Hematopoietic multipotent progenitor cell (in vitro differentiated cells): ENCODE results near the gene SLC6A12. TPM values are rescaled to one million over a fixed set of nuclear protein-coding genes. Genes with fewer than 3 reads are reported as not detected.

Experiments
- DNase-seq, 3 donors: peaks; one replicate each; pipeline ENCODE4 v3.0.0-alpha.2; 2011 to 2015; ENCODE audit warnings: low read depth in 2 of 3, low spot score in 2 of 3
- total RNA-seq: library from RNA; depleted of rRNA; stranded (reverse); fragments of >200 nt; gene quantifications from one replicate; pipeline ENCODE4 v1.2.3, GENCODE V29; 2012

SLC6A12 gene
- total RNA-seq, result not detected

DNA sequence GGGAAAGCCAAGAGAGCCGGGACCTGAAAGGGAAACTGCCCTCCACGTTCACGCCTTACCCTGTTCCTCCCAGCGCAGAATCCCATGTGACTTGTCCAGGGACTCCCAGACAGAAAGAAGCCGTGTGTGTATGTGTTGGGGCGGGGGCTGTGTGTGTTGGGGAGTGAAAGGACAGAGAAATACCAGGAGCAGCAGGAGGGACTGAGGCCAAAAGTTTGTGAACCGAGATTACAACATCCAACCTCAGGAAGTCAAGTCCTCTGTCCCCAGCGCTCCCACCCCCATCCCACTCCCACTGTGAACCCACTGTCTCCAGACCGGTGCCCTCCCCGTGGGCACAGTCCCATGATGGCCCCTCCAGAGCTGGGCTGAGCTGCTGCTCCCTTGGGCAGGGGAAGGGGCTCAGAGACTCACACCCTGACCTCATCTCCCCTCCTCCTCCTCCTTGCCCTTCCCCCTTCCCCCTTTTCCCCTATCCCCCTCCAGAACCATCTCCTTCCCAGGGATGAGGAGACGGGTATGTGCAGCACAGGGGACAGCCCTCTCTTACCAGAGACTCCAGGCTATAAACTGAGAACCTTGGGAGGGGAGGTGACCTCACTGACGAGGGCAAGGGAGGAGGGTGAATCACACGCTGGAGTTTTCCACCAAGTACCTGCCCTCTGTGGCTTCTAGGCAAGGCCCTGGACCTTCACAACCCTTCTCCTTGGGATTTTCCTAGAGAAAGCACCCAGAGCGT lies at the start of gene SLC6A12:
TSS of gene SLC6A12 (minus strand) at position 155 of the 739 bp plus-strand sequence. CDS start 4,171 bp downstream, outside the sequence.
- no peak for DNase-seq

DNA sequence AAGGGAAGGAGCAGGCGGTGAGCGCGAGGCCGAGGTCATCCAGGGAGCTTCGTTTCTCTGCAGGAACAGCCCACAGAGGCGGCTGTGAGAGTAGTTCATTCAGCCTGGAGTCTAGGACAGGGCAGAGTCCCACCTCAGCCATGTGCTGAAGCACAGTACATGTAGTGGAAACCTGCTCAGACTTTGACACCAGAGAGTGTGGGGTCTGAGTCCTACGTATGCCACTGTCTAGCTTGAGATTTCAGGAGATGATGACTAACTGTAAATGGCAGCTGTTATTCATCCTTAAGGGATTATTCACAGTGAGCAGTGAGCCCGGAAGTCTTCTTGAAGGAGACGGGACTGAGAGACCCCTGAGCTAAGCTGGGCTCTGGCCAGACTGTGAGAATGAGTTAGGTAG lies 49.6 kb upstream of the SLC6A12 start:
- DNase-seq, result no peak

DNA sequence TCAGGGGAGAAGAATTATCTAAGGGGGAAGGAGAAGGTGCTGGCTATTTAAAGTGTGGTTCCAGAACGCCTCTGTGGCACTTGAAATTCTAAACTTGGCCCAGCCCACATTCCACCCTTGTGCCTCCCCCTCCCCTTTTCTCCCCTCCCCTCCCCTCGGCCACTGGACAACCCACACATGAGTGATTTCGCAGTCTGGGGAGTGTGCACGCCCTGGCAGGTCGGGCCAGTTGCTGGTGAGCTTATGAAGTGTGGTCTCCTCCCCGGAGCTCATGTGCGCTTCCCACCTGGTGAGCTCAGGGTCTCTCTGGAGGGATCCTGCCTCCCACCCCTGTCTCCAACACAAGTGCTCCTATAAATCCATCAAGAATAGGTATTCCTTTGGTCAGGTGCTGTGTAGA lies 48.9 kb upstream of the SLC6A12 start, which contains the start of gene SLC6A13:
TSS of gene SLC6A13 (minus strand) at position 20 of the 400 bp plus-strand sequence. CDS start 2,784 bp downstream, outside the sequence.
- DNase-seq, result no peak

DNA sequence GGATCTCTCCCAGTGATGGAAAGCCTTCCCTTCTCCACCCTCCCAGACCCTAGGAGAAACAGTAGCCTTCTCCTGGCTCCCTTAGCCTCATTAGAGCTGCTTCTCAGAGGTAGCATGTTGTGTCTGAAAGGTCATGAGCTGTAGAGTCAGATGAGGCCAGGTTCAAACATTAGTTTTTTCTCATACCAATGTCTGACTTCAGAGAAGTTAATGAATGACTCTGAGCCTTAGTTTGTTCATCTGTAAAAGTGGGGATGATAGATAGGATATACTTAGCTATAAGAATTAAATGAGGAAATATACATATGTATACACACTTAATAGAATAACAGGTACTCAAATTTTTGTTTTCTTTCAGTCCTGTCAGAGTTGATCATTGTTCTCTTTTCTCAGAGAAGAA lies 48.2 kb upstream of the SLC6A12 start:
- no peak for DNase-seq

DNA sequence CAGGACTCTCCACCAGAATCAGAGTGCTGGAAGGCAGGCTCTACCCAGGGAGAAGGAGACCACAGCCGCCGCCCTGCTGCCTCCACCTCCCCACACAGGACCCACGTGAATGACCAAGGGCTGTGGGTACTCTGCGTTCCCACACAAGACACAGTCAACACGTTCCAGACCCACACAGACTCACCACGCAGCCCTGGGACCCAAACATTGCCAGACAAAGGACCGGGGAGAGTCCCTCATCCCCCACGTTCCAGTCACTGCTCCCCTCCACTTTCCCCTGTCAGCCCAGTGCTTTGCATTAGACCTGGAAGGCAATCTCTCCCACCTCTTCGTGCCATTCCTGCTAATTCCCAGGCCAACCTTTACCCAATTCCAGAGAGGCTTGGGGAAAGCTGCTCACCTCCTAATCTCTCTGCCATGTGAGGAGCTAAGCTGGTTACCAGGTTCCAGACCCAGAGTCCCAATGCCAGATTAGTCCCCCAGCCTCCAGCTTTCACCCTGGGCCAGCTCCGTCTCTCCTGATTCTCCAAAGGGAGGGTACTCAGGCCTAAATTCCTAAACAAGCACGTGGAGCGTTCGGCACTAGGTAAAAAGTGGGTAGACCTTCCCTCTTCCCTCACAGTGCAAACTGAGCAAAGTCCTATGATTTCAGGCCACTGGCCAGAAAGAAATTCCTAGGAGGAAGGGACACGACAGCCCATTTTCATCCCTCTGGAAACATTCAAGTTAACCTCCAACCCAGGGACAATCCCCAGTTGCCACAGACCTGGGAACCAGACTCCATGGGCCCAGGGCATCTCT lies 43.8 kb upstream of the SLC6A12 start:
- no peak for DNase-seq

DNA sequence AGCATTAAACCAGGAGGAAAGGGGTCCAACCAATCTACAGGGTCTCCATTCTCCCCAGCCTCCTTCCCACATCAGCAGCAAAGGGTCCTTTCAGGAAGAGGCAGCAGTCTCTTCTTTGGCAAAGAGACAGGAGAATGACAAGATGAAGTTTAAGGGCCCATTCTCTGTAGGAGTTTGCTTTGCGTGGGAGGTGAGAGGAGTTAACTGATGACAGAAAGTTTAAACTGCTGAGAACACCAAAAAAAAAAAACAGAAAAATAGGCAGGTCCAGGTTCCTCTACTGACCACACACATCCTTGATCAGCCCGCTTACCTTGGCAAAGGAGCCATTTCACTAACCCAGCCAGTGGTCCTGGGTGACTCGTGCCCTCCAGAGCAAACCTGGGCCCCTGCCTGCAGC lies 43.0 kb upstream of the SLC6A12 start:
- no peak for DNase-seq

DNA sequence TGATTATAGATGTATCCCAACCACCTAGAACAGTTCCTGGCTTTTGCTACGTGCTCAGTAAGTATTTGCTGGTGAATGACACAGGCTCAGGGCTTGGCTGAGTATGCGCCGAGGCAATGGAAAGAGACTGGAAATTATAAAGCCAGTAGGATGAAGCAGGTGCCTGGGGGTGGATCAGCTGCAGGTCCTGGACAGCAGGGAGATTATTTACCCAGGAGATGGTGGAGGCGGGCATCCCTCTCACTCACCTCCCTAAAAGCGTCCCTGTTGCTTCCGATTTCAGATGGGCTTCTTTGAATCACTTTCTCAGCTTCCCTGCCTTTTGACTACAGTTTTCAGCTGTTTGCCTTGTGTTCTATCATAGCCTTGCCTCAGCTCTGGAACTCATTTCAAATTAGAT lies 42.3 kb upstream of the SLC6A12 start:
- no peak for DNase-seq

DNA sequence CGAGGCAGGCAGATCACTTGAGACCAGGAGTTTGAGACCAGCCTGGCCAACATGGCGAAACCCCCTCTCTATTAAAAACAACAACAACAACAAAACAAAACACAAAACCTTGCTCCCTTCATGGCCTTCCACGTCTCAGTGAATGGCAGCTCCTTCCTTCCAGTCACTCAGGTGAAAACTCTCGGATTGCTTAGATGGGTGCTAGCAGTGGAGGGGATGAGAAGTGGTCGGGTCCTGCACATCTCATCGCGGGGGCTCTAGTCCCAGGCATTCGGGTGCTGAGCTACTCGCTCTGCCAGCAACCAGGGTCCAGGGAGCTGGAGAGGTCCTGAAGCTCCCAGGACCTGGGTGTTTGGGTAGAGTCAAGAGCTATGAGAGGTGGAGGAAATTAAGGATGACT lies 41.0 kb upstream of the SLC6A12 start:
- DNase-seq, result no peak

DNA sequence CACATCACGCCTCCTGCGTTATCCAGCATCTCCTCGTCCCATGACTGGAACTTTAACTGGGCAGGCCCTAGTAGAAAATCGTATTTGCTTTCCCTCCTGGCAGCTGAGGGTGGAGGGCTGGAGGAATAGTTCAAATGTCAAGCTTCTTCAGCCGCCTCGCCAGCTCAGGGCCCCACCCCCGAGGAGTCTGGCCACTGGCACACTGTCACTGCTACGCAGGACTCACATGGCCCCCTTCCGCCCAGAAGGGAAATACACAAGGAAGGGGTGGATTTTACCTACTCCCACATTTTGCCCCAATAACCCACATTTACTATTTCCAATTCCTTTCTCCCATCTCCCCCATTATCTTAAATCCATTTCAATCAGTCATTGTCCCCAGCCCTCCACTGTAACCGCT lies 40.1 kb upstream of the SLC6A12 start:
- DNase-seq, result no peak

DNA sequence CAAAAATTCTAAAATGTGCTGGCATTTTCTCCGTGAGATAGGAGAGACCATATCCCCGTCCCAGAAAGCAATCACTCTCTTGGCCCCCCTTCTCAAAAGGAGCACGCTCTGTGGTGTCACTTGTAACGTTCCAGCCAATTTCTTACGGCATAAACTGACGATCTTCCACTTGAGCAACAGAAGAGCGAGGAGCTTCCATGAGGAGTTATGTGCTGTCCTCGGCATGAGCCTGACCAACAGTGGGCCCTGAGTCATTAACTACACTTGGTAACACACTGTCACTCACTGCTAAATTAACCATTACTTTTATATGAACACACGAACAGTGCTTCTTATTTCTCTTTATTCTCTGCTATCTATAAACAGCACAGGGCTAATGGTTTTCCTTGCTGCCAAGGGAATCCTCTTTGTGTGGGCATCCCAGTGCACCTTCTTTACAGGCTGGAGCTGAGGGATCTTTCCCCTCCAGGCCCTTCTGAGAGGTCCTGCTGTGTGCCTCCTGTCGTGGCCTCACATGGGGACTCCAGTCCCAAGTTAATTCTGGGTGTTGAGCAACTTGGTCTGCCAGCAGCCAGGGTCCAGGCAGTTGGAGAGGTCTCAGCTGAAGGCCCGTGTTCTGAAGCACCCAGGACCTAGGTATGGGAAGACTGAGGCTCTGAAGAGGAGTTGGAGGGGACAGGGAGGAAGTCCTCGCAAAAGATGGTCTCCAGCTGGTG lies 39.3 kb upstream of the SLC6A12 start:
- DNase-seq, result no peak

DNA sequence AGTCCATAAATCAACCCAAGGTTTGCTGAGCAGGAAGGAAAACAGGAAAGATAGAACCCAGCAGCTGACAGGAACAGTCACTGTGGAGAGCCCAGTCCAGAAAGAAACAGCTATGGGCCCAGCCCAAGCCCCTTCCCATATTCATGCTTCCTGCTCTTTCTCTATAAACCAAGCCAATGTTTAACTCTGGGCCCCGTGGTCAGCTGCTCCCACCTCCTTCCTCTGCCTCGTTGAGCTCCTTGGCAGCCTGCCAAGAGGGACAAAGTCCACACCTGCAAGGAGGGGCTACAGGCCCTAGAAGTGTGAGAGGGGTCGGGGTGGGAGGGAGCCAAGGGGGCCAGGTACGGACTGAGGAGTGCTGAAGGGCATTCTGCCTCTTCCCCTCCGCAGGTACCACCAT lies 38.7 kb upstream of the SLC6A12 start:
- DNase-seq, result no peak

DNA sequence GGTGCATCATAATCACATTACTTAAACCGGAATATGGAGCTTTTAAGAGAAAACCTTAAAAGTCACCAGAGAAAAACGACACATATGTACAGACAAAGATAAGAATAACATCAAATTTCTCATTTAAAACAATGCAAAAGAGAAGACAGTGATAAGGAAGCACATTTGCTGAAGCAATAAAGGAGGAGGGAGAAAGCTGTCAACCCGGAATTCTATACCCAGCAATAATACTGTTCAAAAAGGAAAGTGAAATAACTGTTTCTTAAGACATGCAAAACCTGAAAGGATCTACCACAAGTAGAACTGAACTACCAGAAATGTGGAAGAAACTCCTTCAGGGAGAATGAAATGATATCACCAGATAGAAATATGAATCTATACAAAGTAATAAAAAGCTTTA lies 33.3 kb upstream of the SLC6A12 start:
- DNase-seq, result peak in 2 of 3 donors; percentile 5 to 52

DNA sequence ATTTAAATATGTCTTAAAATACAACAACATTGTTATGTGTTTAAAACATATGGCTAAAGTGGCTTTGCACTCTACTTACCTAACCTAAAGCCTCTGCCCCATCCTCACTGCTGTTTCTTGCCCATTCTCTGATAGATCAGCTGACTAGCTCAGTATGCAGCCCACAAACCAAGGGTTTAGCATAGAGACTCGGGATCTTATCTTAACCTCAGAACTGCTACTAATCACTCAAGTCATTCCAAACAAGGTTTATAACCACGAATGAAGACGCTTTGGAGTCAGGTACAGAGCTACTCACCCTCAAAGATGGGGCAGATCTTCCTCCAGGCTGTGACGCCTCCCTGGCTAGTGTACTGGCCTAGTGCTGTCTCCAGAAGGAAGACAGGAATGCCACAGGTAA lies 29.4 kb upstream of the SLC6A12 start:
- DNase-seq, result no peak

DNA sequence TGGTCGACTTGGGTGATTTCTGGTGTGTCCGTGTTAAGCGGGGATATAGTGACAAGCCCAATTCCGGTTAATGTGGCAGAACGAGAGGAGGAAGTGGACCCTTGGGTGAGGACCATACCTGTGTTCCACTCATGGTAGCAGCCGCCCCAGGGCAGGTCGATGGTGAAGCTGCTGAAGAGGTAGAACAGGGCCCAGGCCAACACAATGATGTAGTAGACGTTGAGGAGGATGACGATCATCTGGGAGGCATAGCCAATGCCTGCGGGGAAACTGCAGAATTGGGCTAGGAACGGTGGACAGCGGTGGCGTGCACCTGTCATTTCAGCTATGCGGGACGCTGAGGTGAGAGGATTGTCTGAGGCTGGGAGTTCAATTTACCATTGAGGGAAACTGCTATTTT lies 28.5 kb upstream of the SLC6A12 start:
- DNase-seq, result no peak

DNA sequence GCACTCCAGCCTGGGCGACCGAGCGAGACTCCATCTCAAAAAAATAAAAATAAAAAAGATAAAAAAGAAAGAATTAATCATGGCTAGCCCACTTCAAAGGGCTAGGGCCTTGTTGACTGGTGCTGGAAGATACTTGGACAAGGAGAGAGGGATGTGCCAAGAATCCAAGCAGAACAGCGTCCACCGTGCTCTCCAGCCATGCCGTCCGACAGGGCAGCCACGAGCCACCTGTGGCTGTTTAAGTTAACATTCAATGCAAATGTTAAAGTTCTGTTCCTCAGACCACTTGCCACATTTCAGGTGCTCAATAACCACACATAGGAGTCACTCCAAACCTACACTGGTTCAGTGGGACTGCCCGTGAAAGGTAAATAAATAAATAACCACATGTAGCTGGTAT lies 27.3 kb upstream of the SLC6A12 start:
- DNase-seq, result no peak

DNA sequence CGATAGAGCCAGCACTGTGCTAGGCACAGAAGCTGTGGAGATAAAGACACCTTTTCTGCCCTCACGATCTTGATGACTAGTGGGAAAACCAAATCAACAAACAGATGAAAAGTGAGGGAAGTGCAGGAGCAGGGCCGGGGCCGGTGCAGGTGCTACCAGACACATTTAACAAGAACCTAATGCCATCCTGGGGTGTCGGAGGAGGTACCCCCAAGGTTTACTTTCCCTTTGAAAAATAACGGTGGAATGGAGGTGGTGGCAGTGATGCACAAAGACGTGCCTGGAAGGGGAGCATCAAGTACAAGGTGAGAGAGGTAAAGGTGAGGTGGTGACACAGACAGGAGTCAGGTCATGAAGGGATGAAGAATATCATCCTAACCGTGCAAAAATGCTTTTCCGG lies 26.6 kb upstream of the SLC6A12 start:
- DNase-seq, result no peak

DNA sequence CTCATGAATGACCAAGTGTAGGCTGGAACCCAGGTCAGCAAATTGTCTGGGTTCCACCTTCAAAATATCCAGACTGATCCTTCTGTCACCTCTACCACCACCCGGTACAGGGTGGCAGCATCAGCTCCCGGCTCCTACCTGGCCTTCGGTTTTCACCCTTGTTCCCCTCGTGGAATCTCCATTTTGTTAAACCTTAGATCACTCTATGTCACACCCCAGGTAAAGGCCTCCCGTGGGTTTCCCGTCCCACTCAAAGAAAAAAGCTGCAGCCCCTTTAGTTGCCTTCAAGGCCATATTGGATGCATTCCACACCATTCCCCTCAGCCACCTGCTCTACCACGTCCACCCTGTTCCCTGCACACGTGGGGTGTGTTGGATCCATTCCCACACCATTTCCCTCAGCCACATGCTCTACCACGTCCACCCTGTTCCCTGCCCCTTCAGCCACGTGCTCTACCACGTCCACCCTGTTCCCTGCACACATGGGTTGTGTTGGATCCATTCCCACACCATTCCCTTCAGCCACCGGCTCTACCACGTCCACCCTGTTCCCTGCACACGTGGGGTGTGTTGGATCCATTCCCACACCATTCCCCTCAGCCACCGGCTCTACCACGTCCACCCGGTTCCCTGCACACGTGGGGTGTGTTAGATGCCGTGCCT lies 24.9 kb upstream of the SLC6A12 start:
- no peak for DNase-seq

DNA sequence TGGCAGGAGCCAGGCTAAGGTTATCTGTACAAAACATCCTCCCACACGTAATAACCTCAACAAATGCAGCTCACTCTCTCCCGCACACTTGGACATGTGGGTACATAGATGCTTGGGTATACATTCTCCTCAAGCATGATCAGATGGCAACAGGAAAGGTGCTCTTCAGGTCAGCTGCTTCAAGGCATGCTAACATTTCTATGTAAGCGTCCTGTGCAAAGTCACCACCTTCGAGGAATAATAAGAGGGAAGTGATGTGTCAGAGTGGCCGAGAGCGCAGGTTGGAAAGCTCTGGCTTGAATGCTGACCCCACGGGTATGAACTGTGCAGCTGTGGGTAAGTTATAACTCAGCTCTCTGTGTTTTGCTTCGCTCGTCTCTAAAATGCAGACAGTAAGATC lies 24.2 kb upstream of the SLC6A12 start:
- no peak for DNase-seq

DNA sequence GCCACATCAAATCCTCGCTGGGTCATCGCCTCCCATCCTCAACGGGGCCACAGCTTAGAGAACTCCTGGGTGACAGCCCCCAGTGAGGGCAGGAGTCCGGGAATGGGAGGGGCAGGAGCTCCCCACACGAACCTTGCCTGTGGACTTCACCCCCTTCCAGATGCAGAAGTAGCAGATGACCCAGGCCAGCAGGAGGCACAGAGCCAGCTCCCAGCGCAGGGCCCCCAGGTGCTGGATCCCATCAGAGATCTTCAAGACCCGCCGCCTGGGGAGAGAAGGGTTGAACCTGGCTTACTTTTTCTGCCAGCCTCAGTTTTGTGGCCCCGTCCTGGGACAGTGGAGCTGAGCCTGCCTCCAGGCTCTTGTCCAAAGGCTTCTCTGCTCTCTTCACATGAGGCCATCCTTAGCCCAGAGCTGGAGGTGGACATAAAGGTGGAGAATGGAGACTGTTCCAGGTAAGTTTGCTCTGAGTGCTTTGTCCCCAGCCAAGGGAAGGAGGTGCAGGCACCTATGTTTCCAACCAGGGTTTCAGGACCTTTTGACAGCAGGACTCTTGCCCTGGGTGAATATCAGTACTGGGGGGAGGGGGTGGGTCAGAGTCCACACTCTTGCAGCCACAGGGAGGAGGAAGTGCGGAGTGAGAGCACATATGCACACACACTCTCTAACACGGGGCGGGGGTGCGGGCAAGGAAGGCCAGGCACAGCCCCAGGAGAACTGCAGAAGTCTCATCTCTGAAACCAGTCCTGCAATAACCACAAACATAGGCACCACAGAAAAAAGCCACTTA lies 23.3 kb upstream of the SLC6A12 start:
- DNase-seq, result no peak

DNA sequence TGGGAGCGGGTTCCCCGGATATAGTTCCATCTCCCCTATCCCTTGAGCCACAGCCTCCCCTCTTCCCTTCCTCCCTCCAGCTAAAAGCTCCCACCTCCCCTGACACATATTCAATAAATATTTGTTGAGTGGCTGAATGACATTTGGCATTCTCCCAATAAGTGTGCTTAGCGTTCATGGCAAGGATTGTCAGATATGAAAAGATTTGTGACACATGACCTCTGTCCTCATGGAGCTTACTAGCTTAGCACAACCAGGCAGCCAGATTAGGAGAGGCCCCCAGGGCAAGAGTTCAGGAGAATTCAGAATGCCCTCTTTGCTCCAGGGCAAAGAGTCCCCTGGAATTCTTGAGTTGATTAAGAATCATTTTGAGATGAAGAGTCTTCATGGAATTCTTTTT lies 22.5 kb upstream of the SLC6A12 start:
- DNase-seq, result no peak
